K562 (cell line): ENCODE results near the gene MATN1. TPM values are rescaled to one million over a fixed set of nuclear protein-coding genes. Genes with fewer than 3 reads are reported as not detected.
A peak's percentile ranks its signal among the peaks of the same experiment; 100 is the strongest.

Experiments used
- ARID1B ChIP-seq: fragments of 450-650 bp; IDR thresholded peaks from 2 replicates; pipeline ENCODE4 v1.6.1; 2016; ENCODE audit warnings: antibody characterized with exemption, mild to moderate bottlenecking, inconsistent platforms
- CREM ChIP-seq: IDR thresholded peaks from 2 replicates; pipeline ENCODE4 v1.6.1; 2014; ENCODE audit warnings: antibody characterized with exemption, low read depth
- JUND ChIP-seq, 2 experiments: IDR thresholded peaks; 2 replicates in 1 of 2; 3 replicates in 1 of 2; pipeline ENCODE4 v1.6.1; 2011; ENCODE audit warnings: borderline replicate concordance in 2 of 2, low read depth in 2 of 2, low read length in 2 of 2, improper control_type of control experiment in 1 of 2, missing biosample characterization in 1 of 2, missing genetic modification characterization in 1 of 2, missing genetic modification reagents in 1 of 2
- L3MBTL2 ChIP-seq: fragments of 450-650 bp; IDR thresholded peaks from 2 replicates; pipeline ENCODE4 v1.6.1; 2016; ENCODE audit warnings: mild to moderate bottlenecking, moderate library complexity
- NFIC ChIP-seq: fragments of 450-650 bp; IDR thresholded peaks from 2 replicates; pipeline ENCODE4 v1.6.1; 2017; ENCODE audit warnings: mild to moderate bottlenecking, inconsistent platforms
- SPI1 ChIP-seq: IDR thresholded peaks from 2 replicates; pipeline ENCODE4 v1.6.1; 2011; ENCODE audit warnings: low read depth, low read length, control low read depth, borderline replicate concordance
- ZNF584 ChIP-seq: fragments of 200-800 bp; sonication (Bioruptor generic); IDR thresholded peaks from 2 replicates; pipeline ENCODE4 v1.6.1; 2016; ENCODE audit warnings: low read depth, mild to moderate bottlenecking, missing genetic modification characterization, missing compliant biosample characterization
- polyA plus RNA-seq, 8 experiments: library from polyadenylated mRNA; depleted of rRNA in 4 of 8; stranded (reverse) in 5 of 8; unstranded in 3 of 8; fragments of >200 nt; fragmentation: Nextera tagmentation in 2 of 8; fragmentation: Illumina TruSeq in 1 of 8; extraction: Ambion mirVana in 2 of 8; extraction: Trizol in 1 of 8; gene quantifications; 2 replicates each; pipeline versions ENCODE4 v1.2.1 to v1.2.3, GENCODE V29; 2011 to 2014; ENCODE audit warnings: inconsistent platforms in 1 of 8, missing spikeins in 1 of 8
- total RNA-seq, 7 experiments: library from RNA; depleted of rRNA in 6 of 7; stranded (reverse); fragments of >200 nt in 6 of 7; fragmentation: Illumina TruSeq in 2 of 7; extraction: Trizol in 2 of 7; gene quantifications; 2 replicates each; pipeline versions ENCODE4 v1.2.1 to v1.2.3, GENCODE V29; 2011 to 2021; ENCODE audit warnings: low replicate concordance in 1 of 7
- TF ChIP-seq, protein P1 (sequence below): sonication (generic); formaldehyde crosslinking; IDR thresholded peaks from 2 replicates; pipeline ENCODE4 v1.8.0; 2022; ENCODE audit warnings: mild to moderate bottlenecking, missing genetic modification reagents, borderline replicate concordance
- TF ChIP-seq, protein P2 (sequence below): fragments of 250-450 bp; sonication (Bioruptor Pico); IDR thresholded peaks from 2 replicates; pipeline ENCODE4 v1.5.0; 2021; ENCODE audit warnings: mild to moderate bottlenecking, borderline replicate concordance
- TF ChIP-seq, protein P3 (sequence below): fragments of 150-350 bp; IDR thresholded peaks from 2 replicates; pipeline ENCODE4 v1.6.1; 2014; ENCODE audit warnings: low read depth, mild to moderate bottlenecking, low read length, borderline replicate concordance

MATN1 gene
- total and polyA plus RNA-seq, 9 of the 15 experiments (the other 6 are each of a cell fraction or from before 2014, with no cell fraction given): 0.10 to 2.3 (median 1.2) TPM

DNA sequence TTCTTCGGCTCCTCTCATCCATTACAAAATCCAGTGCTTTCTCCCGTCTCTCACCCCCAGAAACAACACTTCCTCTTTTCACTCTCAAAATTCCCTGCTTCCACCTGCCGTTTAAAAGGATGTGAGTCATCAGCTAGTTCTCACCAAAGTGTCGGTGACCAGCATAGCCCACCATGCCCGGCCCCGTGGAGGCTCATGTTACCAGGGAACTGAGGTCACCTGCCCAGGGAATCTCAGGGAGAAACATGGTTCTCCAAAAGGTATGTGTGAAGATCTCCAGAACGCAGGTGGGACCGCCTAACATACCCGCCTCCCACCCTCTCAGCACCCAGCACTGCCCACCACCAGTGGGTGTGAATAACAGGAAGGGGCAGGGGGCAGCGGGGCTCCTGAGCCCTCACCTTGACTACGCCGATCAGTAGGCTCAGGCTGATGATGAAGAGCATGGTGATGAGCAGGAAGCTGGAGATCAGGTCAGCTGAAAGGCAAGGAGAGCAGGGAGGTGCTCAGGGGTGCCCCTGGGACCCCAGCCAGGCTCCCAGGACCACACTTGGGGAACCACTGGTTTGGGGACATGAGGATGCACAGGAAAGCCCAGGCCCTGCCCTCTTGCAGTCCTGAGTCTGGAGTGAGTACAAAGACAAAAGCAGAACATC lies 18.0 kb upstream of the MATN1 start (continued):
- TF ChIP-seq SPI1: peak; percentile 100
- TF ChIP-seq, protein P1, sequence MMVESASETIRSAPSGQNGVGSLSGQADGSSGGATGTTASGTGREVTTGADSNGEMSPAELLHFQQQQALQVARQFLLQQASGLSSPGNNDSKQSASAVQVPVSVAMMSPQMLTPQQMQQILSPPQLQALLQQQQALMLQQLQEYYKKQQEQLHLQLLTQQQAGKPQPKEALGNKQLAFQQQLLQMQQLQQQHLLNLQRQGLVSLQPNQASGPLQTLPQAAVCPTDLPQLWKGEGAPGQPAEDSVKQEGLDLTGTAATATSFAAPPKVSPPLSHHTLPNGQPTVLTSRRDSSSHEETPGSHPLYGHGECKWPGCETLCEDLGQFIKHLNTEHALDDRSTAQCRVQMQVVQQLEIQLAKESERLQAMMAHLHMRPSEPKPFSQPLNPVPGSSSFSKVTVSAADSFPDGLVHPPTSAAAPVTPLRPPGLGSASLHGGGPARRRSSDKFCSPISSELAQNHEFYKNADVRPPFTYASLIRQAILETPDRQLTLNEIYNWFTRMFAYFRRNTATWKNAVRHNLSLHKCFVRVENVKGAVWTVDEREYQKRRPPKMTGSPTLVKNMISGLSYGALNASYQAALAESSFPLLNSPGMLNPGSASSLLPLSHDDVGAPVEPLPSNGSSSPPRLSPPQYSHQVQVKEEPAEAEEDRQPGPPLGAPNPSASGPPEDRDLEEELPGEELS (CRISPR knock-in tag): no peak
- TF ChIP-seq, protein P2, sequence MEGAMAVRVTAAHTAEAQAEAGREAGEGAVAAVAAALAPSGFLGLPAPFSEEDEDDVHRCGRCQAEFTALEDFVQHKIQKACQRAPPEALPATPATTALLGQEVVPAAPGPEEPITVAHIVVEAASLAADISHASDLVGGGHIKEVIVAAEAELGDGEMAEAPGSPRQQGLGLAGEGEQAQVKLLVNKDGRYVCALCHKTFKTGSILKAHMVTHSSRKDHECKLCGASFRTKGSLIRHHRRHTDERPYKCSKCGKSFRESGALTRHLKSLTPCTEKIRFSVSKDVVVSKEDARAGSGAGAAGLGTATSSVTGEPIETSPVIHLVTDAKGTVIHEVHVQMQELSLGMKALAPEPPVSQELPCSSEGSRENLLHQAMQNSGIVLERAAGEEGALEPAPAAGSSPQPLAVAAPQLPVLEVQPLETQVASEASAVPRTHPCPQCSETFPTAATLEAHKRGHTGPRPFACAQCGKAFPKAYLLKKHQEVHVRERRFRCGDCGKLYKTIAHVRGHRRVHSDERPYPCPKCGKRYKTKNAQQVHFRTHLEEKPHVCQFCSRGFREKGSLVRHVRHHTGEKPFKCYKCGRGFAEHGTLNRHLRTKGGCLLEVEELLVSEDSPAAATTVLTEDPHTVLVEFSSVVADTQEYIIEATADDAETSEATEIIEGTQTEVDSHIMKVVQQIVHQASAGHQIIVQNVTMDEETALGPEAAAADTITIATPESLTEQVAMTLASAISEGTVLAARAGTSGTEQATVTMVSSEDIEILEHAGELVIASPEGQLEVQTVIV (CRISPR knock-in tag): 0 out of 2 replicates have a peak, but pooled peaks have one; percentile 8
- TF ChIP-seq JUND (IDR thresholded peaks at IDR 0.05; ENCODE audit: borderline replicate concordance, low read depth, low read length): peak; percentile 94
- peak; percentile 90; the same call in 2 of the 3 replicates for TF ChIP-seq JUND (tag; IDR thresholded peaks at IDR 0.05; ENCODE audit: borderline replicate concordance, low read depth, low read length)
- TF ChIP-seq NFIC: no peak
- peak; percentile 74 for TF ChIP-seq L3MBTL2
- TF ChIP-seq, protein P3, sequence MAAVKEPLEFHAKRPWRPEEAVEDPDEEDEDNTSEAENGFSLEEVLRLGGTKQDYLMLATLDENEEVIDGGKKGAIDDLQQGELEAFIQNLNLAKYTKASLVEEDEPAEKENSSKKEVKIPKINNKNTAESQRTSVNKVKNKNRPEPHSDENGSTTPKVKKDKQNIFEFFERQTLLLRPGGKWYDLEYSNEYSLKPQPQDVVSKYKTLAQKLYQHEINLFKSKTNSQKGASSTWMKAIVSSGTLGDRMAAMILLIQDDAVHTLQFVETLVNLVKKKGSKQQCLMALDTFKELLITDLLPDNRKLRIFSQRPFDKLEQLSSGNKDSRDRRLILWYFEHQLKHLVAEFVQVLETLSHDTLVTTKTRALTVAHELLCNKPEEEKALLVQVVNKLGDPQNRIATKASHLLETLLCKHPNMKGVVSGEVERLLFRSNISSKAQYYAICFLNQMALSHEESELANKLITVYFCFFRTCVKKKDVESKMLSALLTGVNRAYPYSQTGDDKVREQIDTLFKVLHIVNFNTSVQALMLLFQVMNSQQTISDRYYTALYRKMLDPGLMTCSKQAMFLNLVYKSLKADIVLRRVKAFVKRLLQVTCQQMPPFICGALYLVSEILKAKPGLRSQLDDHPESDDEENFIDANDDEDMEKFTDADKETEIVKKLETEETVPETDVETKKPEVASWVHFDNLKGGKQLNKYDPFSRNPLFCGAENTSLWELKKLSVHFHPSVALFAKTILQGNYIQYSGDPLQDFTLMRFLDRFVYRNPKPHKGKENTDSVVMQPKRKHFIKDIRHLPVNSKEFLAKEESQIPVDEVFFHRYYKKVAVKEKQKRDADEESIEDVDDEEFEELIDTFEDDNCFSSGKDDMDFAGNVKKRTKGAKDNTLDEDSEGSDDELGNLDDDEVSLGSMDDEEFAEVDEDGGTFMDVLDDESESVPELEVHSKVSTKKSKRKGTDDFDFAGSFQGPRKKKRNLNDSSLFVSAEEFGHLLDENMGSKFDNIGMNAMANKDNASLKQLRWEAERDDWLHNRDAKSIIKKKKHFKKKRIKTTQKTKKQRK: no peak
- TF ChIP-seq CREM: peak; percentile 40; the same call in 1 of the 2 replicates
- TF ChIP-seq ZNF584 (CRISPR knock-in tag): peak; percentile 72
- TF ChIP-seq ARID1B: peak; percentile 82
